Middle frontal gyrus (tissue), 1 donor: ENCODE measurements around the gene ADAMTS10.
"Not testable (repeated sequence)": the region's sequence is repeated elsewhere in the genome, so short reads cannot be mapped to it uniquely, and the experiment has no call there.

Source experiments
- DNase-seq: peaks from one replicate; pipeline ENCODE4 v3.0.0-alpha.2; 2015; ENCODE audit warnings: low spot score; ENCODE audit errors: extremely low spot score

ADAMTS10 gene

DNA sequence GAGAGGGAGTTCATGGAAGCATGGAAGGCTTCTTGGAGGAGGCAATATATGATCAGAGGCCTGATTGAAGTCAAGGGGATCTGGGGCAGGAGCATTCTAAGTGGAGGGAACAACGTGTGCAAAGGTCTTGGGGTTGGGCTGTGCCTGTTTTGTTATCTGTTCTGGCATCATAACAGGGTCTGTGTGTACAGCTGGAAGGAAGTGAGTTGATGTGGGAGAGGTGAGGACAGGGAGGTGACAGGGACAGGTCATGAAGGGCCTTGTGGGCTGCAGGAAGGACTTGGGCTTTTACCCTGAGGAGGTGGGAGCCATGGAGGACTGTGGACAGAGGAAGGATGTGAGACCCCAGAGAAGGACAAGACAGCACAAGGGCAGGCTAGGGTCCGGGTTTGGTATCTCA lies 18.7 kb upstream of the ADAMTS10 start:
- no peak for DNase-seq

DNA sequence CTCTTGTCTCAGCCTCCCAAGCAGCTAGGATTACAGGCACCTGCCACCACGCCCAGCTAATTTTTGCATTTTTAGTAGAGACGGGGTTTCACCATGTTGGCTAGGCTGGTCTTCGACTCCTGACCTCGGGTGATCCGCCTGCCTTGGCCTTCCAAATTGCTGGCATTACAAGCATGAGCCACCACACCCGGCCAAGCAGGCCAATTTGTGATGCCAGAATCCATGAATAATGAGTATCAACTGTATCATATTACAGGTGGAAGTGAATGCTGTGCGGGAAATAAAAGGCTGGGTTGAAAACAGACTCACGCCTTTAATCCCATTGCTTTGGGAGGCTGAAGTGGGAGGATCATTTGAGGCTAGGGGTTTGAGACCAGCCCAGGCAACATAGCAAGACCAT lies 16.3 kb upstream of the ADAMTS10 start:
- no peak for DNase-seq

GRCh38 chr19:8622886-8623285 lies 12.4 kb upstream of the ADAMTS10 start:
- DNase-seq = not testable (repeated sequence)

- no peak for DNase-seq
These were observed 8.2 kb upstream of the ADAMTS10 start for GRCh38 chr19:8618751-8619150.

DNA sequence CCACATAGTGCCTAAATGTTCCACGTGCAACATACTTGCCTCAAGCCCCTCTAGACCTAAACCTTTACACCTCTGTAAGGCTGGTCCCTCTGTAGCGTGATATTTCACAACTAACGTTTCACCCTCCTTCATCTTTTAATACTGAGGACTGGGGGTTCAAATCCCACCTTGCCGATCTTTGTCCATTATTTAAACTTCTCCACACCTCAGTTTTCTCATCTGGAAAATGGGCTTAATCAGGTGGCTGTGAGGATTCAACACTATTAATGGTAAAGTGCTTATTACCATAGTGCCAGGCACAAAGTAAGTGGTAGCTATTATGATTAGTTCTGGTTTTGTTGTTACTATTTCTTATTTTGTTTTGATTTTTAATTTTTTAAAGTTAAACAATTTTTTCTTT lies 7.5 kb upstream of the ADAMTS10 start:
- no peak for DNase-seq

- DNase-seq = not testable (repeated sequence)
These were observed 6.8 kb upstream of the ADAMTS10 start for GRCh38 chr19:8617325-8617724.

- DNase-seq = no peak
These were observed 6.3 kb upstream of the ADAMTS10 start for GRCh38 chr19:8616861-8617260.

DNA sequence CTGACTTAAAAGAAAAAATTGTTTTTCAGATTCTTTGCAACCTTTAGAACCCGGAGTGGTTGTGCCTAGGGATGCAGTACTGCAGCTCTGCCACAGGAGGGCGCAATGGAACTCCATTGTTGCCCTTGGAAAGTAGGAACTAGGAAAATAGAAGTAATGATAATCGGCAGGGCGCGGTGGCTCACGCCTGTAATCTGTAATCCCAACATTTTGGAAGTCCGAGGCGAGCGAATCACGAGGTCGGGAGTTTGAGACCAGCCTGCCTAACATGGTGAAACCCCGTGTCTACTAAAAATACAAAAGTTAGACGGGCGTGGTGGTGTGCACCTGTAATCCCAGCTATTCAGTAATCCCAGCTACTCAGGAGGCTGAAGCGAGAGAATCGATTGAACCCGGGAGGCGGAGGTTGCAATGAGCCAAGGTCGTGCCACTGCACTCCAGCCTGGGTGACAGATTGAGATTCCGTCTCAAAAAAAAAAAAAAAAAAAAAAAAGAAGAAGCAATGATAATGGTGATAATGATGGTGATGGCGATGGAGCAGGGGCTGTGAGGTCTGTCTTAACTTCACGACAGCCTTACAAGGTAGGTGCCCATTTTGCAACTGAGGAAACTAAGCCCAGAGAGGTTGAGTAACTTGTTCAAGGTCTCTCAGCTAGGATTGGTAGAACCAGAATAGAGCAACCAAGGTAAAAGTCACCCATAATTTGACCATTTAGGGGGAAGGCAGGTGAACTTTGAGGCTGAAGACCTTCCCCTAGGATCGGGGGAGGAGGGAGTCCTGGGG lies 5.5 kb upstream of the ADAMTS10 start:
- DNase-seq = no peak

GRCh38 chr19:8615024-8615423 lies 4.5 kb upstream of the ADAMTS10 start:
- DNase-seq = no peak

DNA sequence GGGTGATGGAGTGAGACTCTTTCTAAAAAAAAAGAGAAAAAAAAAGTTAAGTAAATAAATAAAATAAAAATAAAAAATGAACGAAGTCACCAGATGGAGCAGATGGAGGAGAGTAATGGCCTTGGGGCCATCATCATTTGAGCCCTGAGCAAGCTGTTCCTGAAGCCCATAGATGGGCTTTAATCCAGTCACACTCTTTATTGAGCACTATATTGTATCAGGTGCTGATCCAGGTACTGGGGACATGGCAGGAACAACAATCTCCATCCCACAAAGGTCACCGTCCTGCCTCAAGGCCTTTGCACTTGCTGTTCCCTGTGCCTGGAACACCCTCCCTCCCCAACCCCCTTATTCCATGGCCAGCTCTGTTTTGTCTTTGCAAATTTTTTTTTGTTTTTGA lies 3.9 kb upstream of the ADAMTS10 start:
- no peak for DNase-seq

- DNase-seq = no peak
These were observed 2.3 kb upstream of the ADAMTS10 start for GRCh38 chr19:8612807-8613171.

DNA sequence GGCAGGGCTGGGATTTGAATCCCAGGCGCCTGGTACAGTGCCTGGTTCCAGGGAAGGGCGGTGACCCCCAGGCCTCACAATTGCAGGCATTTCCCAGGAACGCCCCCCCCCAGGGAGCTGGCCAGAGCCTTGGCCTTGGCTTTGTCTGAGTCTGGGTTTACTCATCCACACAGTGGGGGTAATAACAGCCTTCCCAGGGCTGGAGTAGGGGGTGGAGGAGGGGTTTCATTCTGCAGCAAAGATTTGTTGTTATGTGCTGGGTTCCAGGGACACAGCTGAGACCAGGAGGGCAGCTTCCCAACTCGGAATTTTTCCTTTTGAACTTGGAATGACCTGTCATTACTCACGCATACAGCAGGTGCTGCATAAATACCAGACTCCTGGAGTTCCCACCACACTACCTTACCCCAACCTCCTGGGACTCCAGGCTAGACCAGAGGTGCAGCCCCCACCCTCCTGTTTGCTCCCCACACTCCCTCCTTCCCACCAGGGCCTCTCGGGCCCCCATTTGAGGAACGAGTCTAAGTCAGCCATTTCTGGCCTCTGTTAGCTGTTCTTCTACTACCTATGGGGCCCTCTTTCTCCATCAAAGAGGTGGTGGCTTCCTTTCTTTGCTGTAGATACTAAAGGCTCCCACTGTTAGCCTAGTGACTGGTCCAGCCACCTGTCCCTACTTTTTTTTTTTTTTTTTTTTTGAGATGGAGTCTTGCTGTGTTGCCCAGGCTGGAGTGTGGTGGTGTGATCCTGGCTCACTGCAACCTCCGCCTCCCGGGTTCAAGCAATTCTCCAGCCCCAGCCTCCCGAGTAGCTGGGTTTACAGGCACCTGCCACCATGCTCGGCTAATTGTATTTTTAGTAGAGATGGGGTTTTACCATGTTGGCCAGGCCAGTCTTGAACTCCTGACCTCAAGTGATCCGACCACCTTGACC lies 1.6 kb upstream of the ADAMTS10 start:
- no peak for DNase-seq

- no peak for DNase-seq
These were observed 919 bp upstream of the ADAMTS10 start for GRCh38 chr19:8611391-8611876.

DNA sequence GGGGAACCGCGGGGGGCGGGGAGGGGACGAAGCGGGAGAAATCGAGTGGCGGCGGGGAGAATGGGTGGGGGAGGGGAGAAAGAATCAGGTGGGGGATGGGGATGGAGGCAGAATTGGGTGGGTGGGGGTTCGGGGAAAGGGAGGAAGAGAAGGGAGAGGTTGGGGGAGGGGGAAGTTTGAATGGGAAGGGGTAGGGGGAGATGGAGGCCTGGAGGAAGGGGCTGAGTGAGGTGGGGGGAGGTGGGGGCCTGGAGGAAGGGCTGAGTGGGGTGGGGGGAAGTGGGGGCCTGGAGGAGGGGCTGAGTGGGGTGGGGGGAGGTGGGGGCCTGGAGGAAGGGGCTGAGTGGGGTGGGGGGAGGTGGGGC lies 403 bp upstream of the ADAMTS10 start:
- no peak for DNase-seq

GRCh38 chr19:8609279-8610040 lies 1.1 kb downstream of the ADAMTS10 start:
- no peak for DNase-seq

DNA sequence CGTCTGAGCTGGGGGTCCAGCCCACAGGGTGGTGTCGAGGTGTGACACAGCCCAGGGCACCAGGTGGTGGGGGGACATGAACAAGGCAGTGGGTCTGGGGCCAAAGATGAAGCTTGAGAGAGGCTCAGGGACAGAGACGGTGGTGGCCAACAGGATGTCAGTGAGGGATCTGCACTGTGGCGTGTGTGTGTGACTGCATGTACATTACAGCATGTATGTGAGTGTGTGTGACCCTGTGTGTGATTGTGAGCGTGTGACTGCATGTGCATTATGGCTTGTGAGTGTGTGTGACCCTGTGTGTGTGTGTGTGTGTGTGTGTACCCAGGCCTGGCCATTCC lies 1.6 kb downstream of the ADAMTS10 start:
- DNase-seq = no peak

GRCh38 chr19:8607386-8607785 lies 3.1 kb downstream of the ADAMTS10 start:
- DNase-seq = no peak

GRCh38 chr19:8605514-8605913 lies 5.0 kb downstream of the ADAMTS10 start:
- no peak for DNase-seq

DNA sequence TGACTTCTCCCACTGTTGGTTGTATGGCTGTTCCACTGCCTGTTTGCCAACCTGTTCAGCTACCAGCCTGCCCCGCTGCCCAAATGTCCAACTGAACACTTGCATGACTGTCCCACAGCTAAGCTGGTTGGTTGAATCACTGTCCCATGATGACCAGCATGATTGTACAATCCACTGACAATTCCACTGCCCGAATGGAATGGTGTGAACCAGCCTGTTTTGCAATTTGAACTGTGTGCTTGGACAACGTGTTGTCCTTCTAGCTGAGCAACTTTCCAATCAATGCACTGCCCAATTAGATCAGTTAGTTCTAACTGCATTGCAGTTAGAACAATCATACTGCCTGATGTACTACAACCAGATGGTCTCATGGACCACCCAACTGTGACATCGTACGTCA lies 8.7 kb downstream of the ADAMTS10 start:
- DNase-seq = no peak

GRCh38 chr19:8600816-8601215 lies 9.7 kb downstream of the ADAMTS10 start:
- DNase-seq = no peak

- DNase-seq = no peak
These were observed 10.5 kb downstream of the ADAMTS10 start for GRCh38 chr19:8600064-8600463.

DNA sequence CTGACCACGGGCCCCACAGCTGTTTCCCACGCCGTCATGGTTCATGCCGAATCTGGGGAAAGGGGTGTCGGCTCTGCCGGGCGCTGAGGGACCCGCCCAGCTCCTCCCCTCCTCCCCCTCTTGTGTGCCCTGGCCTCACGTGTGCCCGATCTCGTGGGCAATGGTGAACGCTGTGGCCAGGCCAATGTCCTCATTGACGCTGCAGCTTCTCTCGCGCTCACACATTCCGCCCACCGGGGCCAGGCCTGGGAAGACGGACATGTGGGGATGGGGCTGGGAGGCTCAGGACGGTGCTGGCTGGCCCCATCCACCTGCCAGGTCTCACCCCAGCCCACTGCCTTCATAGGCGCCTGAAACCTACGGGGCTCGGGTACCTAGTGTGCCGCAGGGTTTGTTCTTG lies 14.3 kb downstream of the ADAMTS10 start:
- no peak for DNase-seq
